ENCODE results near the gene CLDN18. TPM values are rescaled to one million over a fixed set of nuclear protein-coding genes. Genes with fewer than 3 reads are reported as not detected.

The CLDN18 gene
- total and polyA plus RNA-seq, 2 of the 8 experiments (the other 6 are each of a cell fraction or from before 2014, with no cell fraction given), result not detected

- no peak overlapping the region for H3K14ac ChIP-seq (ENCODE audit: insufficient read length)
- H3K36me3 ChIP-seq (ENCODE audit: control insufficient read depth in 2 of 4, insufficient read depth in 4 of 4, low read length in 3 of 4), result peaks cover 0 to 3% (median 0%) of the 10 kb centered on the region in 4 experiments; a peak in 2 of 8 replicates
- no peak overlapping the region for H2BK15ac ChIP-seq (ENCODE audit: low read length)
- no peaks in the 10 kb centered on the region for H3K27me3 ChIP-seq (replicated peaks in 1 of 4; ENCODE audit: control insufficient read depth in 3 of 4, extremely low read depth in 1 of 4, insufficient read depth in 3 of 4, low read length in 3 of 4)
- no peaks in the 10 kb centered on the region for H3K79me2 ChIP-seq (ENCODE audit: control insufficient read depth in 1 of 2, insufficient read depth in 2 of 2, low read length in 2 of 2)
- no peak overlapping the region for H3K9ac ChIP-seq (replicated peaks in 1 of 4; ENCODE audit: extremely low read depth in 1 of 4, low read depth in 3 of 4, low read length in 3 of 4)
- no peak overlapping the region for H4K91ac ChIP-seq (replicated peaks; ENCODE audit: insufficient read length, low read length)
- H3K23me2 ChIP-seq (ENCODE audit: low read depth, low read length), result no peaks in the 10 kb centered on the region
- WGBS, 2 experiments (ENCODE audit: extremely low coverage in 1 of 2, insufficient coverage in 1 of 2, insufficient read length in 1 of 2, insufficient replicate concordance in 2 of 2, low coverage in 1 of 2, low lambda C conversion rate in 2 of 2, missing lambda C conversion rate in 1 of 2), result 88% methylated on average over 3 of the region's 3 CpGs; no CpG with 5 or more reads in 1 of the 2 experiments
- no peak overlapping the region for H3K27ac ChIP-seq (ENCODE audit: low read depth, low read length)
- FAIRE-seq (no peak), DNase-seq (ENCODE audit: low read depth in 1 of 2, low spot score in 2 of 2) (no peak)
- no peak overlapping the region for H4K5ac ChIP-seq (ENCODE audit: insufficient read length, low read depth, low read length)
- H3K4me3 ChIP-seq (ENCODE audit: extremely low read depth in 1 of 4, insufficient read depth in 2 of 4, low read depth in 3 of 4, low read length in 4 of 4), result no peak overlapping the region
- no peak overlapping the region for H3K4ac ChIP-seq (replicated peaks; ENCODE audit: insufficient read length, low read depth, low read length)
- no peak overlapping the region for H2BK5ac ChIP-seq (ENCODE audit: low read depth, low read length)
- TF ChIP-seq SP1 (IDR thresholded peaks at IDR 0.05; ENCODE audit: low read depth, low read length) (no peak), RBBP5 (IDR thresholded peaks at IDR 0.05; ENCODE audit: borderline replicate concordance, low read depth, low read length) (no peak), SIRT6 (IDR thresholded peaks at IDR 0.05; ENCODE audit: low read length) (no peak), JUND (IDR thresholded peaks at IDR 0.05; ENCODE audit: low read length) (no peak), RFX5 (IDR thresholded peaks at IDR 0.05; ENCODE audit: borderline replicate concordance, low read depth, low read length) (no peak), SP4 (IDR thresholded peaks at IDR 0.05; ENCODE audit: low read length) (no peak), CHD1 (IDR thresholded peaks at IDR 0.05; ENCODE audit: low read depth, low read length) (no peak), CHD2 (IDR thresholded peaks at IDR 0.05; ENCODE audit: low read length) (no peak), KDM1A (IDR thresholded peaks at IDR 0.05; ENCODE audit: borderline replicate concordance, low read length) (no peak), TAF1 (IDR thresholded peaks at IDR 0.05; ENCODE audit: low read depth, low read length) (no peak), JUN (IDR thresholded peaks at IDR 0.05; ENCODE audit: low read depth, low read length) (no peak), CTBP2 (IDR thresholded peaks at IDR 0.05; ENCODE audit: borderline replicate concordance, insufficient read depth, insufficient read length, low read length) (no peak), SP2 (IDR thresholded peaks at IDR 0.05; ENCODE audit: low read length) (no peak), GABPA (IDR thresholded peaks at IDR 0.05; ENCODE audit: borderline replicate concordance, insufficient read depth, low read length) (no peak), CEBPB (IDR thresholded peaks at IDR 0.05; ENCODE audit: low read depth, low read length) (no peak)
- TF ChIP-seq, protein P1, sequence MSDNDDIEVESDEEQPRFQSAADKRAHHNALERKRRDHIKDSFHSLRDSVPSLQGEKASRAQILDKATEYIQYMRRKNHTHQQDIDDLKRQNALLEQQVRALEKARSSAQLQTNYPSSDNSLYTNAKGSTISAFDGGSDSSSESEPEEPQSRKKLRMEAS (IDR thresholded peaks at IDR 0.05), result no peak
- H2AK5ac ChIP-seq (ENCODE audit: low read depth, low read length), result no peak overlapping the region
- H4K8ac ChIP-seq (ENCODE audit: extremely low read depth, insufficient read depth, low read length), result no peak overlapping the region
- H2BK120ac ChIP-seq (replicated peaks; ENCODE audit: low read depth, low read length), result no peak overlapping the region
- peaks cover 0 to 3% (median 1%) of the 10 kb centered on the region in 4 experiments; a peak in 3 of 7 replicates for H3K4me1 ChIP-seq (replicated peaks in 1 of 4; ENCODE audit: control insufficient read depth in 3 of 4, insufficient read depth in 4 of 4, low read length in 3 of 4)
- H2AFZ ChIP-seq (ENCODE audit: low read length), result no peak overlapping the region
- H3K9me3 ChIP-seq (ENCODE audit: insufficient read depth in 2 of 2, low read depth in 1 of 2, low read length in 1 of 2), result no peaks in the 10 kb centered on the region
- POLR2A ChIA-PET (ENCODE audit: partially characterized antibody), result no interaction called here
- H2BK20ac ChIP-seq (ENCODE audit: low read length), result no peak overlapping the region
- CTCF ChIA-PET (ENCODE audit: partially characterized antibody), result interaction anchor here (1.0 to 1.6 kb wide), 3 partner anchors 9 to 47 kb away, joined by 3 to 7 read pairs (median 5); partner anchors contain the start of gene CLDN18
- H3K18ac ChIP-seq (ENCODE audit: extremely low read depth, low read length), result no peak overlapping the region
- no peaks in the 10 kb centered on the region for H4K20me1 ChIP-seq (replicated peaks in 1 of 2; ENCODE audit: control insufficient read depth in 1 of 2, insufficient read depth in 2 of 2, low read length in 2 of 2)
- H3K79me1 ChIP-seq (ENCODE audit: low read depth, low read length), result no peaks in the 10 kb centered on the region
- H3K56ac ChIP-seq (replicated peaks; ENCODE audit: insufficient read length, low read depth, low read length), result no peak overlapping the region
- H2BK12ac ChIP-seq (ENCODE audit: low read depth, low read length), result no peak overlapping the region
- H3K23ac ChIP-seq (ENCODE audit: insufficient read length), result no peak overlapping the region
- no peak overlapping the region for H3K4me2 ChIP-seq (ENCODE audit: insufficient read depth in 1 of 2, low read depth in 2 of 2, low read length in 2 of 2)
Observed at GRCh38 chr3:138057384-138057783, 47.4 kb downstream of the CLDN18 start.
